Measurements from ENCODE around the gene CMTM2.

- TF ChIP-seq CTCF (IDR thresholded peaks at IDR 0.05 in 8 of 11, conservative IDR thresholded peaks at IDR 0.05 in 3 of 11) (no peak), POLR2A (IDR thresholded peaks at IDR 0.05) (no peak)
Observed at GRCh38 chr16:66596986-66597848, 18.0 kb downstream of the CMTM2 start.
